MM.1S (cell line): ENCODE data around the gene TPD52L2.

ENCODE experiments used
- DNase-seq: peaks from one replicate; pipeline ENCODE4 v3.0.0-alpha.2; 2015
- H2AFZ ChIP-seq: fragments of 300-600 bp; sonication (generic); 2 replicates; pipeline ENCODE4 v1.6.0; 2016; ENCODE audit warnings: antibody characterized with exemption, low read length
- H3F3A ChIP-seq: fragments of 300-600 bp; sonication (generic); 2 replicates; pipeline ENCODE4 v1.6.1; 2016; ENCODE audit warnings: mild to moderate bottlenecking, antibody characterized with exemption, low read length, moderate library complexity, mixed read lengths; ENCODE audit not compliant: insufficient read depth
- H3K27ac ChIP-seq: fragments of 300-600 bp; sonication (generic); 2 replicates; pipeline ENCODE4 v1.5.1; 2016; ENCODE audit warnings: mild to moderate bottlenecking, low read length
- H3K27me3 ChIP-seq: fragments of 300-600 bp; sonication (generic); replicated peaks from 2 replicates; pipeline ENCODE4 v1.6.0; 2016; ENCODE audit warnings: low read length; ENCODE audit not compliant: insufficient read depth
- H3K36me3 ChIP-seq: fragments of 300-600 bp; sonication (generic); replicated peaks from 2 replicates; pipeline ENCODE4 v1.6.1; 2016; ENCODE audit warnings: mild to moderate bottlenecking, low read length, mixed read lengths; ENCODE audit not compliant: insufficient read depth
- H3K4me1 ChIP-seq: fragments of 300-600 bp; sonication (generic); 2 replicates; pipeline ENCODE4 v1.6.1; 2016; ENCODE audit warnings: low read length, mixed read lengths
- H3K4me2 ChIP-seq: fragments of 300-600 bp; sonication (generic); 2 replicates; pipeline ENCODE4 v1.6.0; 2016; ENCODE audit warnings: low read depth, low read length
- H3K4me3 ChIP-seq: fragments of 300-600 bp; sonication (generic); 2 replicates; pipeline ENCODE4 v1.5.1; 2016; ENCODE audit warnings: low read length, mixed read lengths
- H3K79me2 ChIP-seq: fragments of 300-600 bp; sonication (generic); 2 replicates; pipeline ENCODE4 v1.6.1; 2016; ENCODE audit warnings: mixed run types, low read length, mixed read lengths
- H3K9ac ChIP-seq: fragments of 300-600 bp; sonication (generic); 2 replicates; pipeline ENCODE4 v1.6.1; 2016; ENCODE audit warnings: low read length, mixed read lengths
- H3K9me2 ChIP-seq: fragments of 300-600 bp; sonication (generic); replicated peaks from 2 replicates; pipeline ENCODE4 v1.6.1; 2016; ENCODE audit warnings: mild to moderate bottlenecking, low read length, mixed read lengths; ENCODE audit not compliant: insufficient read depth
- H3K9me3 ChIP-seq: fragments of 300-600 bp; sonication (generic); replicated peaks from 2 replicates; pipeline ENCODE4 v1.6.1; 2016; ENCODE audit warnings: mild to moderate bottlenecking, low read length, mixed read lengths; ENCODE audit not compliant: insufficient read depth
- H4K20me1 ChIP-seq: fragments of 300-600 bp; sonication (generic); 2 replicates; pipeline ENCODE4 v1.6.1; 2016; ENCODE audit warnings: mild to moderate bottlenecking, low read length, moderate library complexity, mixed read lengths; ENCODE audit not compliant: insufficient read depth
- EZH2 ChIP-seq: fragments of 300-600 bp; sonication (generic); optimal IDR thresholded peaks from 2 replicates; pipeline ENCODE3; 2017; ENCODE audit warnings: low read depth, mild to moderate bottlenecking, antibody characterized with exemption, low read length, mixed read lengths
- EZH2phosphoT487 ChIP-seq: fragments of 300-600 bp; sonication (generic); IDR thresholded peaks from 2 replicates; pipeline ENCODE4 v1.6.1; 2018; ENCODE audit warnings: antibody characterized with exemption, low read length
- TF ChIP-seq, protein P1 (sequence below): fragments of 300-600 bp; sonication (generic); IDR thresholded peaks from 2 replicates; pipeline ENCODE4 v1.5.1; 2016; ENCODE audit warnings: antibody characterized with exemption, low read length, mixed read lengths

Gene TPD52L2

GRCh38 chr20:63884506-63885263 lies 19.6 kb downstream of the TPD52L2 start:
- H3K9ac ChIP-seq: no peak overlapping the region
- H3K9me3 ChIP-seq: no peaks in the 10 kb centered on the region
- no peak overlapping the region for H3K4me3 ChIP-seq
- H3K27ac ChIP-seq: no peak overlapping the region
- no peaks in the 10 kb centered on the region for H3K36me3 ChIP-seq
- H3K27me3 ChIP-seq: no peaks in the 10 kb centered on the region
- H3F3A ChIP-seq: no peaks in the 10 kb centered on the region
- H3K4me1 ChIP-seq: no peaks in the 10 kb centered on the region
- no peak for DNase-seq
- no peak for TF ChIP-seq EZH2
- TF ChIP-seq EZH2phosphoT487: no peak
- TF ChIP-seq, protein P1, sequence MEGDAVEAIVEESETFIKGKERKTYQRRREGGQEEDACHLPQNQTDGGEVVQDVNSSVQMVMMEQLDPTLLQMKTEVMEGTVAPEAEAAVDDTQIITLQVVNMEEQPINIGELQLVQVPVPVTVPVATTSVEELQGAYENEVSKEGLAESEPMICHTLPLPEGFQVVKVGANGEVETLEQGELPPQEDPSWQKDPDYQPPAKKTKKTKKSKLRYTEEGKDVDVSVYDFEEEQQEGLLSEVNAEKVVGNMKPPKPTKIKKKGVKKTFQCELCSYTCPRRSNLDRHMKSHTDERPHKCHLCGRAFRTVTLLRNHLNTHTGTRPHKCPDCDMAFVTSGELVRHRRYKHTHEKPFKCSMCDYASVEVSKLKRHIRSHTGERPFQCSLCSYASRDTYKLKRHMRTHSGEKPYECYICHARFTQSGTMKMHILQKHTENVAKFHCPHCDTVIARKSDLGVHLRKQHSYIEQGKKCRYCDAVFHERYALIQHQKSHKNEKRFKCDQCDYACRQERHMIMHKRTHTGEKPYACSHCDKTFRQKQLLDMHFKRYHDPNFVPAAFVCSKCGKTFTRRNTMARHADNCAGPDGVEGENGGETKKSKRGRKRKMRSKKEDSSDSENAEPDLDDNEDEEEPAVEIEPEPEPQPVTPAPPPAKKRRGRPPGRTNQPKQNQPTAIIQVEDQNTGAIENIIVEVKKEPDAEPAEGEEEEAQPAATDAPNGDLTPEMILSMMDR: no peak
- no peaks in the 10 kb centered on the region for H3K79me2 ChIP-seq
- no peaks in the 10 kb centered on the region for H4K20me1 ChIP-seq
- H3K9me2 ChIP-seq: no peaks in the 10 kb centered on the region
- no peak overlapping the region for H3K4me2 ChIP-seq
- no peak overlapping the region for H2AFZ ChIP-seq

- no peak overlapping the region for H3K4me3 ChIP-seq
- no peak for TF ChIP-seq EZH2phosphoT487
- TF ChIP-seq, protein P1: no peak
- TF ChIP-seq EZH2: no peak
- H3K9ac ChIP-seq: no peak overlapping the region
- H2AFZ ChIP-seq: no peak overlapping the region
- H4K20me1 ChIP-seq: no peaks in the 10 kb centered on the region
- no peaks in the 10 kb centered on the region for H3K9me2 ChIP-seq
- H3K27ac ChIP-seq: no peak overlapping the region
- no peaks in the 10 kb centered on the region for H3K4me1 ChIP-seq
- H3K36me3 ChIP-seq: no peaks in the 10 kb centered on the region
- H3F3A ChIP-seq: no peaks in the 10 kb centered on the region
- no peak overlapping the region for H3K4me2 ChIP-seq
- no peak for DNase-seq
- H3K9me3 ChIP-seq: no peaks in the 10 kb centered on the region
- no peaks in the 10 kb centered on the region for H3K79me2 ChIP-seq
- H3K27me3 ChIP-seq: no peaks in the 10 kb centered on the region
Measured at GRCh38 chr20:63885264-63886053, 20.4 kb downstream of the TPD52L2 start.

DNA sequence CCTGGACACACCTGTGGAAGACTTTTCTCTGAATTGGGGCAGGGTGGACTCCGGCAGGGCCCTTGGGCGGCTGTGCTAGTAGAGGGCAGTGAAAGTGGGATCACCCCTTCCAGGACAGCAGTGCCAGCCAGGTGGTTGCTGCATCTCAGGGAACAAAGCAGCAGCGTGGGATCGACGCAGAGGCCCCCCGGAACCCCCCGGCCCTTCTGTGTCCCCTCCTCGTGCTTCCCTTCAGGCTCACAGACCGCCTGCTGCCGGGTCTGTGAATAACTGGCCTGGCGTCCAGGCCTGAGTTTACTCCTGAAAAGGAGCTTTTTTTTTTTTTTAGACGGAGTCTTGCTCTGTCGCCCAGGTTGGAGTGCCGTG lies 21.0 kb downstream of the TPD52L2 start:
- Histone ChIP-seq H3K79me2 (no peaks in the 10 kb centered on the region), H3K9me3 (no peaks in the 10 kb centered on the region), H3K9me2 (no peaks in the 10 kb centered on the region), H2AFZ (no peak overlapping the region), H3K27ac (no peak overlapping the region), H3F3A (no peaks in the 10 kb centered on the region), H3K4me3 (no peak overlapping the region), H3K4me2 (no peak overlapping the region), H3K36me3 (no peaks in the 10 kb centered on the region), H4K20me1 (no peaks in the 10 kb centered on the region), H3K9ac (no peak overlapping the region), H3K4me1 (no peaks in the 10 kb centered on the region), H3K27me3 (no peaks in the 10 kb centered on the region)
- no peak for DNase-seq
- TF ChIP-seq EZH2 (no peak), EZH2phosphoT487 (no peak)
- TF ChIP-seq, protein P1: no peak
